Measurements from ENCODE around the gene MMP11. TPM values are rescaled to one million over a fixed set of nuclear protein-coding genes. Genes with fewer than 3 reads are reported as not detected.

MMP11 gene
- total RNA-seq, 1 experiment from 2014 or later = 8.2 TPM

DNA sequence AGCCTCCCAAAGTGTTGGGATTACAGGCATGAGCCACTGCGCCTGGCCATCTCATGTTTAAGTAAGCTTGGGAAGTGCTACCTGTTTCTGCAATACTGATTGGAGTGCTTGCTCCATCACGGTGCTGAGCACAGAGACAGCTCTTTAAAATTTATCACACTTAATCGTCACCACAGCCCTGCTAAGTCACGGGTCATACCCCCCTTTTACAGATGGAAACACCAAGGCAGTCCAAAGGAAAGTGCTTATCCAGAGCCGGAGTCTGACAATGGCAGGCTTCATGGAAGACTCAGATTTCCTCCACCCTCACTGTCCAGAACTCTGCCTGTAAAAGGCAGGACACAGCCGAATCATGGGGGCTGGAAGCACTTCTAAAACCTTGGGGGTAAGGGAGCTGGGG, 12.6 kb upstream of the MMP11 start:
- DNase-seq (ENCODE audit: low spot score) = no peak

GRCh38 chr22:23762842-23763578, 9.6 kb upstream of the MMP11 start, which contains the start of gene C22orf15:
Gene C22orf15 (plus strand): TSS chr22:23762990. CDS start chr22:23763307, 317 bp downstream.
- peak; percentile 46 for DNase-seq (ENCODE audit: low spot score)

DNA sequence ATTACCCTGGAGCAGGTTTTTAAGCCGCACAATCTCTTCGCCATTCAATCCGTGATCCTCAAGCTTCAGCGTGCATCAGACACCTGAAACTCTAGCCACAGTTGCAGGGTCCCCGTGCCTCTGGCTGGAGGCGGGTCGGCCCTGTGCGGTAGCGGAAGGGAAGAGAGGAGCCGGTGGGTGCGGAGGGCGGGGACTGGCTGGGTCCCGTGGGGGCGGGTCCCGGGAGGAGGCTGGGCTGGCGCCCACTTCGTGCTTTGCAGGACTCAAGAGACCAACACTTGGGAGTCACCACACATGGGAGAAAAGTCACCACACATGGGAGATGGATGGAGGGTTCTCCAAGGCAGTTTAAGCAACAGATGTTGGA, 9.1 kb upstream of the MMP11 start:
- DNase-seq (ENCODE audit: low spot score) = no peak

- DNase-seq (ENCODE audit: low spot score) = no peak
Observed at GRCh38 chr22:23763954-23764353, 8.7 kb upstream of the MMP11 start.

- no peak for DNase-seq (ENCODE audit: low spot score)
Observed at GRCh38 chr22:23764899-23765881, 7.5 kb upstream of the MMP11 start.

- no peak for DNase-seq (ENCODE audit: low spot score)
Observed at GRCh38 chr22:23767303-23767672, 5.4 kb upstream of the MMP11 start.

GRCh38 chr22:23767673-23768548, 4.7 kb upstream of the MMP11 start, which contains the start of gene CHCHD10:
Gene CHCHD10 (minus strand): TSS chr22:23767972. CDS start chr22:23767874, 98 bp downstream.
- no peak for DNase-seq (ENCODE audit: low spot score)

DNA sequence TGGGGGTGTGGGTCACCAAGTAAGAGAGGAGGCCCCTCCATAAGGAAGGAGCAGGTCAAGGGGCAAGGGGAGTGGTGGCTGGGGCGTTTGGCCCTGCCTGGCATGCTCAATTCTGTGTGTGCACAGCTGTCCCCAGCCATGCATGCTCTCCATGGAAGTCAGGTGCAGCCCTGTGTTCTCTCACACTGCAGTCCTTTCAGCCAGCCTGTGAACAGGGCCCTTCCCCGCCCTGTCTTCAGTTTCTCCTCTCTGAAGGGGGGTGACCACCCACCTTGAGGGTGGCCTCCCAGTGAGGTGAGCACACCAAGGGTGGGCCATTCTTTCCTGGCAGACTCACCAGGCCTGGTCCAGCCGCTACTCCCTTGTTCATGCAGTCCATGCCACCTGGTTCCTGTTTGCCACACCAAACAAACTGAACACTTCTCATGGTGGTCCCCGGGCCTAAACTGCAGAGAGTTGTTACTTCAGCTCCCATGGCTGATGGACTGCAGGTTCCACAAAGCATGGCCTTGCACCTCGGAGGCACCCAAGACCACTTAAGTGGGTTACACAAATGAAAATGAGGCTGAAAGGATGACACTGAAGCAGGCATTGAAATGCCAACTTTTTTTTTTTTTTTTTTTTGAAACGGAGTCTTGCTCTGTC, 3.2 kb upstream of the MMP11 start:
- DNase-seq (ENCODE audit: low spot score) = no peak

DNA sequence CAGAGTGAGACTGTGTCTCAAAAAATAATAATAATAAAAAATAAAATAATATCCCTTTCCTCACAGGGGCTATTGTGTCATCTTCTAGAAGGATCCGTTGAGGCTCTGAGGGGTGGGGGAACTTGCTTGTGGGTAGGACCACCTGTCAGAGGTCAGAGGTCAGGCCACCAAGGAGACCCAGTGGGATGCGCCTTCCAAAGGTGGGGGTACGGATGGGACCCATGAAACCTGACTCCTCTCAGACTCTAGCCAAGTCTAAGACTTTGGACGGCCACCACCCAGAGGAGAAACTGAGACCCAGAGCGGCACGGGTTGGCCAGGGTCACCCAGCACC, 367 bp upstream of the MMP11 start:
- no peak for DNase-seq (ENCODE audit: low spot score)

- DNase-seq (ENCODE audit: low spot score) = no peak
Observed at GRCh38 chr22:23773483-23774113, 949 bp downstream of the MMP11 start.

- DNase-seq (ENCODE audit: low spot score) = no peak
Observed at GRCh38 chr22:23774114-23774921, 1.7 kb downstream of the MMP11 start.

GRCh38 chr22:23774922-23775436, 2.3 kb downstream of the MMP11 start:
- DNase-seq (ENCODE audit: low spot score) = peak; percentile 51

DNA sequence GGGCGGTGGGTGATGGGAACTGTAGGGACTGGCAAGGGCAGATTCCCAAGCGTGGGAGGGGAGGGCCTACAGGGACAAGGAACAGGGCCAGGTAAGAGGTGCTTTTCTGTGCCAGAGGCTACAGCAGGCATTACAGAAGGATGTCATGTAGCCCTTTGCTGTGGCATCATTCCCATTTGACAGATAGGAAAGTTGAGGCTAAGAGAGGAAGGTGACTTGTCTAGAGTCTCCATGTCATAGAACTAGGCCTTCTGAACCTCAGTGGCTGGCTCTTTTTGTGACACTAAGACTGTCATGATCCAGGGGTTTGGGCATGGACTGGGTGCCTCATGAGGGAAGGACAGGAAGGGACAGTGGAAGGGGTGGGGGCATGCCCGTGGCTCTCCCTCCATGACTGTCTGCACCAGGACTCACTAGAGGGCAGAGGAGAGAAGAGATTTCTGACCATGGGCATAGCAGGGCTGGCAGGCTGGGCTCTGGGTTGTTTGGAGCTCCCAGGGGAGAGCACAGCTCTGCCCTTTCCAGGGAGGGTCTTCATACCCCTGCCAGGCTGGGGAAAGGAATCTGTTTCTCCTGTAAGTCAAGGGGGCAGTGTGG, 3.2 kb downstream of the MMP11 start:
- DNase-seq (ENCODE audit: low spot score) = no peak

DNA sequence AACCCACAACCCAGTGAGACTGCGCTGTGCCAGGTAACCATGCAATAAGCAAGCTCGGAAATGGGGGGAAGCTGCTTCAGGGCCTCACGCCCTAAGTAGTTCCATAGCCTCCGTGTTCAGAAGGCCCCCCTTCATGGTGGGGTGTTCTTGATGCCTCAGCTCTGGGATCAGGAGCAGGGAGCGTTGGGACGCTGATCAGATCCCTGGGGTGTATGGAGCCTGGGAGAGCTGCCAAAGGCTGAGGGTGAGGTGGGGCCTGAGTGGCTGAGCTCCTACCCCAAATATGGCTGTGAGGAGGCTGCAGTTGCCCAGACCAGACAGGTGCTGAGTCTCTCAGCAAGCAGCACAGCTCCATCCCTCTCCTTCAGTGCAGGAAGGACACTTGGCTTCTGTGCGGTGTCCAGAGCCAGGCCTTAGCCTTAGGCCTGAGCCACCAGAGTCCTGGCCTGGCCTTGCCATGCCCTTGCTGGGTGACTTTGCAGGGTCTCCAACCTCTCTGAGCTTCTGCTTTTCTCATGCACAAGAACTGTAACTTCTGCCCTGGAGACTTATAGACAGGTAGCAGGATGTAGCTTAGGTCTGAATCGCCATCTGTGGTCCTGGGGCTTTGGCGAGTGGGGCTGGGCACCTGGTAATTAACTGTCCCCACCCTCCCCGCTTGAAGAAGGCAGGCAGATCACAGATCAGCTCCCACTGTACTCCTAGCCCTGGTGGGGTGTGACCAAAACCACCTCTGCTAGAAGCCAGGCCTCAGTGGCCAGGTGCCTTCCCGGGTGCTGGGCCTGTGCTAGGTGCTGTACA, 5.3 kb downstream of the MMP11 start:
- no peak for DNase-seq (ENCODE audit: low spot score)

- DNase-seq (ENCODE audit: low spot score) = no peak
Observed at GRCh38 chr22:23778577-23778900, 5.9 kb downstream of the MMP11 start.

DNA sequence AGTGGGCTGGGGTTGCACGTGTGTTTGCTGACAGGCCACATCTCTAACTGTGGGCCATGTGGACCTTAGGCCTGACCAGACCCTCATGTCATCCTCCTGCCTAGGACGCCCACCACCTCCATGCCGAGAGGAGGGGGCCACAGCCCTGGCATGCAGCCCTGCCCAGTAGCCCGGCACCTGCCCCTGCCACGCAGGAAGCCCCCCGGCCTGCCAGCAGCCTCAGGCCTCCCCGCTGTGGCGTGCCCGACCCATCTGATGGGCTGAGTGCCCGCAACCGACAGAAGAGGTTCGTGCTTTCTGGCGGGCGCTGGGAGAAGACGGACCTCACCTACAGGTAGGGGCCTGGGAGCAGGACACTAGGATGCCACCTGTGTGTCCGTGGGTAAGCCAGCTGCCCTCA, 6.4 kb downstream of the MMP11 start:
- no peak for DNase-seq (ENCODE audit: low spot score)

DNA sequence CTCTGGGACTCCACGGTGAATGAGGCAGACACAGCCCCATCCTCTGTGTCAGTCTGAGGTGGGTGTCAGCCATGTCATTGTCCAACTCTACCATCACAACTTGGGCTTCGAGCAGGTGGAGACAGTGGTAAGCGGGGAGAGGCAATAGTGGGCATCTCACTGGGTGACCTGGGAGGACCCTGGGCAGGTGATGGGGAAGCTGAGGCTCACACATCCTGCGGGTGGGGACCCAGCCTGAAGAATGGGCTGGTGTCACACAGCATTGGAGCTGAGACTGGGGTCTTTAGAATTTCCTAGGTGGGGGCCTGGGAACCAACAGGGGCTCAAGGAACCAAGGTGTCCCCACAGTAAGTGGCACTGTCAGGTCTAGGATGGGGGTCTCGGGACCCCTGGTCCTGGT, 7.1 kb downstream of the MMP11 start:
- no peak for DNase-seq (ENCODE audit: low spot score)

GRCh38 chr22:23780146-23780748, 7.6 kb downstream of the MMP11 start:
- DNase-seq (ENCODE audit: low spot score) = no peak
